HG03565 (cell line): Measurements from ENCODE around the gene NAA15.
A peak's percentile ranks its signal among the peaks of the same experiment; 100 is the strongest.
"Not testable (repeated sequence)": the region's sequence is repeated elsewhere in the genome, so short reads cannot be mapped to it uniquely, and the experiment has no call there.

Source experiments
- ATAC-seq: cut with Tn5 transposase; IDR thresholded peaks from one replicate; pipeline ENCODE4 v1.9.1; 2021; ENCODE audit warnings: mild to moderate bottlenecking, moderate library complexity; ENCODE audit not compliant: unreplicated experiment

Gene NAA15

DNA sequence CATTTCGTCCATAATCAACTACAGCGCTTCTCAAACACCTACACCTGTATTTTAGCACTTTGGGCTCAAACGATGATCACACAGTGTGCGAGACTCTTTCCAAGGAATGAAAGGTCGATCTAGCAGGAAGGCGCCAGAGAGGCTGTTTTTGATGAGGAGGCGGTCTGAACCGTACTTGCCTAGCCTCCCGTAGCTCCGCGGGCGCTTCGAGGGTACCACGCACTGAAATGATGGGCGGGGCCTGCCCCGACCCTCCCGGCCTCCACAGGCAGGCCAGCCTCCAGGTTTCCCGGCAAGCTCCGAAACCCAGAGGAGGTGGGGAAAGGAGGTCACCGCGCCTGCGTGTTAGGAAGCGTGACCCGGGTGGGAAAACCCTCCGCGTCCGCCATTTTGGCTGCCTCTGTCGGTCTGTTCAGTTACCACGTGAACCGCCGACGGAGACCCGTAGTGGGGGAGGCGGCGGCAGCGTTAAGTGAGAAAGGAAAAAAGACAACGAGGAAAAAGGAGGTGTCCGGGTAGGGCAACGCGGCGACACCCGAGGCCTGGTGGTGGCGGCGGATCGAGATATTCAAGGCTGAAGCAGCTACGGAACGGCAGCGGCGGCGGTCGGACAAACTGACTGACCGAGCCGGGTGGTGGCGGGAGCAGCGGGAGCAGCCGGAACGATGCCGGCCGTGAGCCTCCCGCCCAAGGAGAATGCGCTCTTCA lies at the start of gene NAA15:
TSS of gene NAA15 (plus strand) at position 393 of the 708 bp plus-strand sequence. CDS start at position 666, 273 bp downstream.
- ATAC-seq, result peak; percentile 81

DNA sequence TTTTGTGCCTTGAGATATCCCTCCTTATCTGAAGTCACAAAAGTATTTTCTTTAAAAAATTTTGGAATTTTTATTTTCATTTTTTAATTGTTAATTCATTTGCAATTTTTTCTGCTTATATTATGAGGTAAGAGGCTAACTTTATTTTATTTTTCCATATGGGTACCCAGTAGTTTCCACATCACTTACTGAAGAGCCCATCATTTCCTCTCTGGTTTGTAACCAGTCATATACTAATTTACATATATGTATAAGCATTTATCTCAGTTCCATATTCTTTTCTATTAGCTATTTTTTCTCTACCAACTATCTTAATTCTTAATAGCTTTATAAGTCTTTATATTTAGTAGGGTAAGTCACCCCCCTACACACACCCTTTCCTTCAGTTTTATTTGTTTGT lies 48.3 kb upstream of the NAA15 start:
- no peak for ATAC-seq

DNA sequence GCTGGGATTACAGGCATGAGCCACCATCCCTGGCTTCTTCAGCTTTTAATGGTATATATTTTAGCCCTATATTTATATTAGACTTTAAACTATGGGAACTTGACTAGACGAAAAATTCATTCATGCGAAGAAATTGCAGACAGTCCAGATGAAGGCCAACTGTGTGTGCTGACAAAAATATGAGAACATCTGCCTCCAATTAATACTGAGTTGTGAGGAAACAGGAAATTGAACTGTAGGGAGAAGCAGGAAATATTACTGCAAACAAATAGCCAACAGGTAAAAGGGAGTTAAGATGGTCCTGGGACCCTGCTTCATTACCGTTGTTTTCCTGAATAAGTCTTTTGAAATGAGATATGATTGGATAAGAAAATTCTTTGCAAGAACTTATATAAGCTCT lies 47.6 kb upstream of the NAA15 start:
- no peak for ATAC-seq

DNA sequence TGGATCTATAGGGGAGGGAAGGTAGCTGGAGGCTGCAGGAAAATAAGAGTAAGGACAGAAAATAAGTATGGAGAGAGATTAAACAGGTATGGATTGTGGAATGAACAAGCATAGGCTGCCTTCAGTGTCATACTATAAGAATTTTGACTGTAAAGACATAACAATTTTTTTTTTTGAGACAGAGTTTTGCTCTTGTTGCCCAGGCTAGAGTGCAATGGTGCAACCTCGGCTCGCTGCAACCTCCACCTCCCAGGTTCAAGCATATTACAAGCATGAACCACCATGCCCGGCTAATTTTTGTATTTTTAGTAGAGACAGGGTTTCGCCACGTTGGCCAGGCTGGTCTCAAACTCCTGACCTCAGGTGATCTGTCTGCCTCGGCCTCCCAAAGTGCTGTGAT lies 45.7 kb upstream of the NAA15 start:
- not testable (repeated sequence) for ATAC-seq

DNA sequence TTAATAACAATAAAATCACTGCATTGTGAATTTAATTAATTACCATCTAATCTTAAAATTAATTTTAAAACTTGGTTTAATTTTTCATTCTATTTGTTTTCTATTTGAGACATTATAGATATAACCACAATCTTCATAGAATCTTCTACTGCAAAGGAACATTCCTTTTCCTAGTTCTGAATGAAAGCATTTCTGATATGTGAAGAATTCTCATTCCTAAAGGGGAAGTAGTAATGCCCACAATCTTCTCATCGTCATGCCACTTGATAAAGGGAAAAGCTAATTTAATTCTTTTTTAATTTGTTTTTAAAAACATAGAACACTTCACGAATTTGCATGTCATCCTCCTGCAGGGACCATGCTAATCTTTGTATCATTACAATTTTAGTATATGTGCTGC lies 45.0 kb upstream of the NAA15 start:
- ATAC-seq, result no peak

DNA sequence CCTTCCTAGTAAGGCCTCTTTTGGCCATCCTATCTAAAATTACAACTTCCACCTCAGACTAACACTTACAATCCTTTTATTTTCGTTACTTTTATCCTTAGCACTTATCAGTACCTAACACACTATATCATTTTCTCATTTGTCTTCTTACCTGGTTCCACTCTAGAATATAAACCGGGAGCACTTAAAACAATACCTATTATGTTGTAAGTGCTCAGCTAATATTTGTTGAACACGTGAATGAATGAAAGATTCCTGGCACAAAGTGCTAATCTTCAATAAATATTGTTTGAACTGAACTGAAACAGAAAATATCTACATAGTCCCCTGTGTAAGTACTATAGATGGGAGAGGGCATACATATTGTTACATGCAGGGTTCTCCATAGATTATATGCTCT lies 35.7 kb upstream of the NAA15 start:
- ATAC-seq, result no peak

DNA sequence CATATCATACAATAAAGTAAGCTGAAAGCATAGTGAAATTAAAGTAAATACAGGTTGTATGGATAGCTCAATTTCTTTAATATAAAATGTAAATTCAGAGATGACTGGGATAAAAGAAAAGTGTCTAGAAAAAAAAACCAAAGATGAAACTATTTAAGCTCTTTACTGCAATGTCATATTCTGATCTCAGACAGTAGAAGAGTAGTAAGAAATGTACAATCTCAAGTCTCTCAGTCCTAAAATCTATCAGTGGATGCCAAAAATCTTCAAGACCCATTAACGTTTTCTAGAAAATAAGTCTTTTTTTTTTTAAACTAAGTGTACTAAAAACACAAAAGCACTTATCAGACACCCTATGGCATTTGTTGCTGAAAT lies 35.1 kb upstream of the NAA15 start:
- no peak for ATAC-seq

DNA sequence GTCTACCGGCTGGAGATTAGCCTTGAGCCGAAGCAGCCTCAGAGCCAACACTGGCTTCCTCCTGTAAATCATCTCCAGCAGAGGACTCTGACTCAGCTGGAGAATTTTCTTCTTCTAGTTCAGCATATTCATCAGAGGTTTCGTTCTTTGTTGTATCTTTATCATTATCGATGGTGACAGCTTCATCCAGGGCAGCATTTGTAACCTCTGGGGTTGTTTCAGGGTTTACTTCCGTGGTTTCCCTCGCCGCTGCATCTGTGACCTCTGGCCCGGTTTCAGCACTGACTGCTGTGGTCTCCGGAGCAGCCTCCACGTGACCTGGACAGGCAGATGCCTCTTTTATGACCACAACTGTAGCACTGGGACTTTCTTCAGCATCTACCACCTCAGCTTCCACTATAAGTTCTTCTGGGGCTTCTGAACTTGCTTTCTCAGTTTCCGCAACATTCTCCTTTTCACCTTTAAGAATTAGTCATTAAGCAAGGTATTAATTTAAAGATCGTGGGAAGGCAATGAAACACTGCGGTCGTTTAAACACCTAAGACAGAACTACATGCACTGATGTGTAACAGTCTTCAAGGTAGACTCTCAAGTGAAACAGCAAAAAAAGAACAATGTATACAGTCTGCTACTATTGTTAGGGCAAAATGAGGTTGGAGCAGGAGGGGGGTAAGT lies 34.6 kb upstream of the NAA15 start:
- peak; percentile 92 for ATAC-seq

DNA sequence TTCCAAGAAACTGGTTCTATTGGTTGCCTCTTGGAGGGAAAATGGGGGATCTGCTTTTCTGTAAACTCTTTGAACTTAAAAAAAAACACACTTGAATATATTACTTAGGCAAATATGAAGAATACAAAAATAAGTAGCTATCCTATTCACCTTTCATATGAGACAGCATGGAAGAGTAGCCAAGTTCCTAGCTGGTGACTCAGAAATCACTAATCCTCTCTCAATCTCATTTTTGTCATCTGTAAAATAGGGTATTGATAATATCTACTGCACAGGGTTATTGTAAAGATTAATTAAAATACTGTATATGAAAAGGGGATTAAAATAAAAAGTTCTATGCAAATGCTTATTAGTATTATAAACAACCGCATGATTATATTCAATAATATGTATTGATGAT lies 34.0 kb upstream of the NAA15 start:
- ATAC-seq, result no peak

DNA sequence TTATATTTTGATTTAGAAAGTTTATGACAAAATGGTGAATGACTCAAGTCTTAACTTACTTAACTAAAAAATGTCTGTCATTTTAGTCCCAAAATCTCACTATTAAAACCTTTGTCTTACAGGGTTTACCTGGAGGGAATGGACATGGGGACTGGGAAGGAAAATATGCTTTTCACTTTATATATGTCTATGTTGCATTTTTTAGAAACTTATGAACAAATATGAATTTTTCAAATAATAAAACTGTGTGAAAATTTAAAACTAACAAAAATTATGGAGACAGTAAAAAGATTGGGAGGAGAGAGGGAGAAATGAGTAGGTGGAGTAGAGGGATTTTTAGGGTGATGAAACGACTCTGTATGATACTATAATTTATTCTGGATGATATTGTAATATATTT lies 27.5 kb upstream of the NAA15 start:
- no peak for ATAC-seq

DNA sequence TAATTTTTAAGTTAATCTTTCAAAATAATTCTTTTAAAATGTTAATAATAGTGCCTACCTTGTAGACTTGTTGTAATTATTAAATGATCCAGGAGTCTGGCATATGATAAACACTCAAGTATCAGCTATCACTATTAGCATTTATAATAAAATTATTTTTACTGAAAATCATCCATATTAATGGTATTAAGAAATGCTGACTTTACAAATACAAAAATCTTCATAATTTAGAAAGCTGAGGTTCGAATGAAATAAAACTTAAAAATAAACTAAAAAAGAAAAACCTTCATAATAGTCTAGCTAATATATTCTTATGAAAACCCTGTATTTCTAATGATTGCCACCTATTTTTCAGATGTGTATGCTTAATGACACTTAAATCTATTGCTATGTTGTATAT lies 26.5 kb upstream of the NAA15 start:
- ATAC-seq, result no peak

DNA sequence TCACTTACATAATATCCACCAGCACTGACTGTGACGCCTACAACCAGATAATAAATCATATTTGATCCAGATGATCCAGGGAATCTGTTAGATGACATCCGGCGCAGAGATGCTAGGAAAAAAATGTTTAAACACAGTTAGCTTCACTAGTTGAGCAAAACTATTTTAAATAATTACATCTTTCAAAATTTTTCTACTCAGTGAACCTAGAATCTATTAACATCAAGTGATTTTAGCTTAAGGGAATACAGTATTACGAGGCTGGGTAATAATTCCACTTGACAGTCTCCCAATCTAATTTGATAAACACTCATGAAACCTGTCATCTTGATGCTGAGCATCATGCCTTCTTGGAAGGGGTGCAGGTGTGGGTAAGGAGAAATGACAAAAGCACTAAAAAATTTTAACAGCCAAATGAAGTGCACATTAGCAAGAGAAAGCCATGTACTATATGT lies 26.0 kb upstream of the NAA15 start:
- ATAC-seq, result no peak

DNA sequence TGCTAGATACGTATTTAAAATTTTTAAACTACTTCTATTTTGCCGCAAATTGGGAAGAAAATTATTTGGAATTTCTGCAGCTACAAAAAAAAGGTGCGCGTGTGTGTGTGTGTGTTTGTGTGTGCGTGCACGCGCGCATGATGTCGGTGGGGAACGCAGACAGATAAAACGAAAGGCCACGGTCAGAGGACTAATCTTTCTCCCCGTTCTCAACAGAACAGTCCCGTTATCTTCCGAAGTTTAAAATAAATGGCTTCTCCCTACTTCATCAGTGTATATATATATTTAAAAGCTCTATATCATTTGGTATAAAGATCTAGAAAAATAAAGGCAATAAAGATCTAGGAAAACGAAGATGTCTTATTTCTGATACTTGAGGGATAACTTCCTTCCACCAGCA lies 22.8 kb upstream of the NAA15 start:
- no peak for ATAC-seq

DNA sequence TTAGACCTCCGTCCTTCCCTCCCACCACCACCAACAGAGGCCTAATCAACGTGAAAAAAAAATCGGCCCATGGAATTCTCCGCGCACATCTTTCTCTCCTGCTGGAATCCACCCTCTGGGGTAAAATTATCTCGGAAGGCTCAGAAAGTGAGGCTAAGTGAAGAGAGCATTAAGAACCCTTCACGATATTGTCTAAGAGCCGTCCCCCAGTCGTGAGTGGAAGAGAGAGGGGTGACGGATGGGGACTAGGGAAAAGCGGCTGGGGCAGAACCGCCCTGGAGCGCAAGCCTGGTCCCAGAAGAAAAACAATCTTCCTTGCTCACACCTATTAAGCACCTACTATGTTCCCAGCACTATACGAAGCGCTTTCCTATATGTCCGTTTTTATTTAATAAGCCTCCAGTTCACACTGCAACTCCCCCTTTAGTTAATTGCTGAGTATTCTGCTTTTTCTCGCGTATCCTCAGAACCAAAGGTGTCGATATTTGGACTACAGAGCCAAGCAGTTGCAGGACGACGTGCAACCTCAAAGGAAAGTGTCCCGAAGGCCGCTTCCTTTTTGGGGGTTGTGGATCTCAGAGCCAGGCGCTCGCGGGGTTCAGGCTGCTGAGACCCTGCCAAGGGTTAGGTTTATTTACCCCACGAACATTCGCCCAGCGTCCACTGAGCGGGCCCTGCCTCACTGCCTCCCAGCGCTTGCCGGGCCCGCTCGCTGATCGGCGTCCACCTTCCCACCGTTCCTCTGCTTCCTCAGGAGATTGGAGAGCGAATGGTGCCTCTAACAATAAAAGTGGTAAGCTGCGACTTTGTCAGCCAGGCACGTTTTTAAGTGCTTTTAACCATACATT lies 22.2 kb upstream of the NAA15 start:
- no peak for ATAC-seq

DNA sequence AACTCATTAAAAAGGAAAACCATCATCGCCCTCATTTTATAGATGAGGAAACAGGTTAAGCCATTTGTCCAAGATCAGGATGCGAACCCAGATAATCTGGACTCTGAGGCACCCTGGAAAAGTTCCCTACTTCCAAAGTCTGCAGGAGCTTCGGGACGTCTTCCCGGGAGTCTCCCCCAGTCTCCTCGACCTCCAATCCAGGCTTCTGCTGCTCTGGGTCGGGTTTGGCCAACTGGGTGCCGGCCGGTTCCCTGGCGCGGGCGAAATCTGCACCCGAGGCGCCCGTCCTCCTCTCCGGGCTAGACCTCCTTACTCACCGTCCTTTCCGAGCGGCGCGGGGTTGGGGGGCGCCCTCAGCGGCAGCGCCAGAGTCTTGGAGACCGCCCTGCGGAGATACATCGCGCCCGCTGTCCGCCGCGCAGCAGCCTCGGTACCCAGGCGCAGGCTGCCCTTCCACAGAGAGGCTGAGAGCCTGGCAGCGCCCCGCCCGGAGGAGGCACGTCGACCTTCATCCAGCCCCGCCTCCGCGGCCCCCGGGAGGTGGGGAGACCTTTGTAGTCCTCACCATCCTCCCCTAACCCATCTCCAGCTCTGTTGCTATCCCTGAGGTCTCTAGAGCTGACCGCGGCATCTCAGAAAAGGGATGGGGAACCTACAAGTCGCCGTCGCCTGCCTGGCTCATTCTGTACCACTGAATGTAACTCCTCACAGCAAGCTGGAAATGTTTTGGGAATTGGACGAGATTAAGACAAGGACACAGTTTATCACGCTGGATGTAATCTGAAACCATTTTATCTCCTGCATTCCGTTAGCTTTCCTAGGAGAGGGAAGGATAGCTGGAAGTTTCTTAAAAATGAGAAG lies 21.3 kb upstream of the NAA15 start, which contains the start of gene MGARP:
TSS of gene MGARP (minus strand) at position 466 of the 861 bp plus-strand sequence. CDS start at position 399, 67 bp downstream.
- no peak for ATAC-seq

DNA sequence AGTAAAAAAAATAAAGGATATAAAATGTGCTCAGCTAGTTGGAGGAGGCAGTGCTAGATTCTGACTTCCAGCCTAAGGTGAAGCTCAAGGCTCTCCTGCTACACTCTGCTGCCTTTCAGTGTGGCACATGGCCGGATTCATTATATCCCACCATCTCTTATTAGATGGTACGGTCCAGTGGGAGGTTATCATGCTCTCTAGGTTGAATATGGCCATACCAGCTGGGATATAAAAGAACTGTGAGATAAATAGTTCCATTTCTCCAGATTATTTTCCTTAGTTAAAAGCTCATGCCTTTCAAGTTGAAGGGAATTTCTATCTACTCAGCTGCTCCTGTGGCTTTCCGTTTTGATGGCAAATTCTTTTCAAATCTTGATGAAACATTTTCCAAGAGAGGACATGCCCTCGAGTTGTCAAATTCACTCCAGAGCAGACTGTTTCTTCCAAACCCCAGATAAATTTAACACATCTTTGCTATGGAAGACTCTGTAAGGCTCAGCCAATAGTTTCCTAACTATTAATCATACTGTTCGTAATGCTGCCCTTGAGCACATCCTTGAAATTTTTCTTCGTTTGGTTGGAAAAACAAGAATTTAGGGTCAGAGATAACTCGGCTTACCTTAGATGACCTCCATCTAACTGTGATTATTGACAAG lies 19.1 kb upstream of the NAA15 start:
- no peak for ATAC-seq

DNA sequence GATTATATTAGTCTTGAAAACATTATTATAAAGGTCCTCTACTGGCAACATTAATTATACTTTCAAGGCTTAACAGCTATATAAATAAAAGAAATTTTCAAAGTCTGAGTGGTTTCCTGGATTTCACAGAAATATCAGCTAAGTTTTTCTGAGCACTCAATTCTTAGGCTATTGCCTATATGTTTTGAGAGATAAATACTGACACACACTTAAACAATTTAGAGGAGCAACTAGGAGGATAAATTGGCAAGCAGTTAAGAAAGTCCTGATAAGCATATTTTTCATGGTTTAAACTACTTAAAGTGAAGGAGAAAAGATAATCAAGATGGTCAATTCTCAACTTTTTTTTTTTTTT lies 18.6 kb upstream of the NAA15 start:
- ATAC-seq, result no peak

DNA sequence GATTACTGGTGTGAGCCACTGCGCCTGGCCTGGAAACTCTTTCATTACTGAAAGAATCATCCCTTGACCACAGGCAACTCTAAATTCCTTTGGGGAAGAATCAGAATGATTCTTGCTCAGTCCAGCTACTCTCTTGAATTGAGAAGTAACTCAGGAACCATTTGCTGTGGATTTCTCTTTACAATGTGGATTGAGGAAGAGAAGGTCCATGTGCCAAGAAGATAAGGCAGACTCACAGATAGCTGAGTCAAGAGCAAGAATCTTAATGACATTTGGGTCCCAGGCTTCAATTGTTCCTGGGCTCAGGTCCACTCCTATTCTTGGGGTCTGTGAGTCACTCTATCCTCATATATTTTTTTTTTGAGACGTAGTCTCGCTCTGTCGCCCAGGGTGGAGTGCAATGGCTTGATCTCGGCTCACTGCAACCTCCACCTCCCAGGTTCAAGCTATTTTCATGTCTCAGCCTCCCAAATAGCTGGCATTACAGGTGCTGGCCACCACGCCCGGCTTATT lies 15.1 kb upstream of the NAA15 start:
- no peak for ATAC-seq

DNA sequence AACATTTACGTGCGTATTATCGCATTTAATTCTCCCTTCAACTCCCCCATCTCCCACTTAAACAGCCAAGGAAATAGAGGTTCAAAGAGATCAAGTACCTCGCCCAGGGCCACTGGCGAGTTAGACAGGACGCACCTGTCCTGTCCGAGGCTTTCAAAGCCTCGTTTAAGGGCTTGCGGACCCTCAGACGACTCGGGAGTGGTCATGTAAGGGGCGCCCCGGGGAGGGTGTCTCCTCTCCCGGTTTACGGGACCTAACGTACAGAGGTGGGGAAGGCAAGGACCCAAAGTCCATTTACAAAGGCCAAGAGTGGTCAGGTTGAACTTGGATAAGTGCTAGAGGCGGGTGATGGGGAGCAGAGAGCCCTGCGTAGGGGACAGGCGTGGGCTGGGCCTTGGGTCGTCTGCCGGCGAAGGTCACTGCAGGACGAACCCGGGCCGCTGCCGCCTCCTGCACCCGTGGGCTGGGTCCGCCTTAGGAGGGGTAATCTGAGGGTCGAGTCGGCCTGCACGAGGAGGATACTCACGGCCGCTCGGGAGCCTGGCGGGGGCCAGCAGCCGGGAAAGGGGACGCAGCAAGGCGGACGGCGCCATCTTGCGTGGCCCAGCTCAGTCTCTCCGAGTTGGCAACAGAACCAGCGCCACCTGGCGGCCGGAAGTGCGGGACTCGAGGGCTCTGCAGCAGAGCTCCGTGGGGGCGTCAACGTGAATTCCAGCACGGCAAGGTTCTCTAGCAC lies 5.9 kb upstream of the NAA15 start:
- peak; percentile 88 for ATAC-seq
